IgD-negative memory B cell (primary cell): ENCODE measurements around the gene TSPEAR. TPM values are rescaled to one million over a fixed set of nuclear protein-coding genes. Genes with fewer than 3 reads are reported as not detected.

Experiments used
- H3K27ac Mint-ChIP-seq, 3 donors: one replicate each; pipeline ENCODE4 v1.8.0; 2020 to 2022; ENCODE audit warnings: mild to moderate bottlenecking in 3 of 3, mixed read lengths in 3 of 3, moderate library complexity in 1 of 3
- H3K27me3 Mint-ChIP-seq: one replicate; pipeline ENCODE4 v1.8.0; 2021; ENCODE audit warnings: mixed read lengths
- H3K36me3 Mint-ChIP-seq: one replicate; pipeline ENCODE4 v1.8.0; 2020; ENCODE audit warnings: mild to moderate bottlenecking, mixed read lengths
- H3K4me1 Mint-ChIP-seq, 3 donors: one replicate each; pipeline ENCODE4 v1.8.0; 2020 to 2022; ENCODE audit warnings: mixed read lengths in 3 of 3, mild to moderate bottlenecking in 1 of 3
- H3K4me3 Mint-ChIP-seq, 4 donors: one replicate each; pipeline ENCODE4 v1.8.0; 2020 to 2022; ENCODE audit warnings: mild to moderate bottlenecking in 4 of 4, mixed read lengths in 4 of 4, moderate library complexity in 3 of 4
- H3K9me3 Mint-ChIP-seq, 3 donors: one replicate each; pipeline ENCODE4 v1.8.0; 2020 to 2021; ENCODE audit warnings: mixed read lengths in 3 of 3, mild to moderate bottlenecking in 1 of 3
- polyA plus RNA-seq: library from polyadenylated mRNA; unstranded; fragments of 300-500 nt; fragmentation: Illumina TruSeq; gene quantifications from one replicate; pipeline ENCODE4 v1.2.3, GENCODE V29; 2021

Gene TSPEAR
- polyA plus RNA-seq, 1 donor from 2014 or later, result not detected

- Mint-ChIP-seq H3K4me3 (no peak overlapping the region), H3K9me3 (peaks cover 0 to 6% (median 5%) of the 10 kb centered on the region in 3 donors), H3K36me3 (peaks cover 1% of the 10 kb centered on the region), H3K27me3 (peaks cover 50% of the 10 kb centered on the region), H3K4me1 (peaks cover 0 to 5% (median 0%) of the 10 kb centered on the region in 3 donors), H3K27ac (no peak overlapping the region)
Observed at GRCh38 chr21:44716984-44717383, 5.6 kb upstream of the TSPEAR start.

- no peak overlapping the region for H3K4me3 Mint-ChIP-seq
- peaks cover 0 to 5% (median 2%) of the 10 kb centered on the region in 3 donors for H3K4me1 Mint-ChIP-seq
- no peak overlapping the region for H3K27ac Mint-ChIP-seq
- H3K9me3 Mint-ChIP-seq, result peaks cover 0 to 6% (median 5%) of the 10 kb centered on the region in 3 donors
- peaks cover 1% of the 10 kb centered on the region for H3K36me3 Mint-ChIP-seq
- H3K27me3 Mint-ChIP-seq, result peaks cover 42% of the 10 kb centered on the region
Observed at GRCh38 chr21:44714905-44715304, 3.5 kb upstream of the TSPEAR start.

- H3K27ac Mint-ChIP-seq, result no peak overlapping the region
- H3K27me3 Mint-ChIP-seq, result peaks cover 50% of the 10 kb centered on the region
- H3K4me3 Mint-ChIP-seq, result peak overlapping the region in 1 of 4 donors; percentile 27
Observed at GRCh38 chr21:44713846-44714245, 2.5 kb upstream of the TSPEAR start.

GRCh38 chr21:44713130-44713529 lies 1.8 kb upstream of the TSPEAR start:
- H3K27me3 Mint-ChIP-seq, result peaks cover 50% of the 10 kb centered on the region
- no peak overlapping the region for H3K4me3 Mint-ChIP-seq
- no peak overlapping the region for H3K27ac Mint-ChIP-seq
- H3K4me1 Mint-ChIP-seq, result peaks cover 0 to 5% (median 5%) of the 10 kb centered on the region in 3 donors
- peaks cover 0 to 6% (median 5%) of the 10 kb centered on the region in 3 donors for H3K9me3 Mint-ChIP-seq
- peaks cover under 1% of the 10 kb centered on the region for H3K36me3 Mint-ChIP-seq

More at GRCh38 chr21:44713846-44714245, 2.5 kb upstream of the TSPEAR start:
- peaks cover 0 to 5% (median 5%) of the 10 kb centered on the region in 3 donors for H3K4me1 Mint-ChIP-seq
- peaks cover 0 to 6% (median 5%) of the 10 kb centered on the region in 3 donors for H3K9me3 Mint-ChIP-seq
- peaks cover 1% of the 10 kb centered on the region for H3K36me3 Mint-ChIP-seq

GRCh38 chr21:44712203-44713028 lies 1.0 kb upstream of the TSPEAR start:
- Mint-ChIP-seq H3K27me3 (peaks cover 53% of the 10 kb centered on the region), H3K9me3 (peaks cover 0 to 6% (median 5%) of the 10 kb centered on the region in 3 donors), H3K4me1 (peaks cover 0 to 5% (median 5%) of the 10 kb centered on the region in 3 donors), H3K4me3 (no peak overlapping the region), H3K27ac (no peak overlapping the region), H3K36me3 (no peaks in the 10 kb centered on the region)

- H3K36me3 Mint-ChIP-seq, result no peaks in the 10 kb centered on the region
- H3K4me1 Mint-ChIP-seq, result peaks cover 0 to 5% (median 5%) of the 10 kb centered on the region in 3 donors
- H3K27me3 Mint-ChIP-seq, result peaks cover 56% of the 10 kb centered on the region
- H3K27ac Mint-ChIP-seq, result no peak overlapping the region
- peaks cover 0 to 2% (median 2%) of the 10 kb centered on the region in 3 donors for H3K9me3 Mint-ChIP-seq
- H3K4me3 Mint-ChIP-seq, result no peak overlapping the region
Observed at GRCh38 chr21:44710756-44711326, 531 bp downstream of the TSPEAR start.

- H3K36me3 Mint-ChIP-seq, result no peaks in the 10 kb centered on the region
- no peak overlapping the region for H3K4me3 Mint-ChIP-seq
- no peak overlapping the region for H3K27ac Mint-ChIP-seq
- H3K27me3 Mint-ChIP-seq, result peaks cover 58% of the 10 kb centered on the region
- H3K9me3 Mint-ChIP-seq, result peaks cover 0 to 2% (median 0%) of the 10 kb centered on the region in 3 donors
- peaks cover 0 to 5% (median 5%) of the 10 kb centered on the region in 3 donors for H3K4me1 Mint-ChIP-seq
Observed at GRCh38 chr21:44710294-44710665, 1.1 kb downstream of the TSPEAR start.

- Mint-ChIP-seq H3K4me3 (no peak overlapping the region), H3K36me3 (no peaks in the 10 kb centered on the region), H3K9me3 (peaks cover 0 to 2% (median 2%) of the 10 kb centered on the region in 3 donors), H3K27me3 (peaks cover 57% of the 10 kb centered on the region), H3K4me1 (peaks cover 0 to 5% (median 5%) of the 10 kb centered on the region in 3 donors), H3K27ac (peak overlapping the region in 1 of 3 donors; percentile 31)
Observed at GRCh38 chr21:44709426-44710293, 1.7 kb downstream of the TSPEAR start.

GRCh38 chr21:44708866-44709425 lies 2.4 kb downstream of the TSPEAR start:
- Mint-ChIP-seq H3K27ac (peak overlapping the region in 1 of 3 donors; percentile 31), H3K27me3 (peaks cover 56% of the 10 kb centered on the region), H3K4me1 (peaks cover 0 to 5% (median 4%) of the 10 kb centered on the region in 3 donors), H3K9me3 (peaks cover 0 to 2% (median under 1%) of the 10 kb centered on the region in 3 donors), H3K36me3 (no peaks in the 10 kb centered on the region), H3K4me3 (peak overlapping the region in 1 of 4 donors; percentile 39)

- no peaks in the 10 kb centered on the region for H3K36me3 Mint-ChIP-seq
- H3K4me3 Mint-ChIP-seq, result peak overlapping the region in 1 of 4 donors; percentile 39
- H3K4me1 Mint-ChIP-seq, result peaks cover 0 to 5% (median 3%) of the 10 kb centered on the region in 3 donors
- no peak overlapping the region for H3K27ac Mint-ChIP-seq
- peaks cover 0 to 2% (median 0%) of the 10 kb centered on the region in 3 donors for H3K9me3 Mint-ChIP-seq
- H3K27me3 Mint-ChIP-seq, result peaks cover 50% of the 10 kb centered on the region
Observed at GRCh38 chr21:44708213-44708865, 3.0 kb downstream of the TSPEAR start.

- H3K9me3 Mint-ChIP-seq, result peaks cover 0 to 2% (median 0%) of the 10 kb centered on the region in 3 donors
- H3K4me1 Mint-ChIP-seq, result peaks cover 0 to 5% (median 0%) of the 10 kb centered on the region in 3 donors
- no peak overlapping the region for H3K27ac Mint-ChIP-seq
- peaks cover 53% of the 10 kb centered on the region for H3K27me3 Mint-ChIP-seq
- no peak overlapping the region for H3K4me3 Mint-ChIP-seq
- no peaks in the 10 kb centered on the region for H3K36me3 Mint-ChIP-seq
Observed at GRCh38 chr21:44706706-44707581, 4.4 kb downstream of the TSPEAR start.

GRCh38 chr21:44706026-44706705 lies 5.2 kb downstream of the TSPEAR start:
- H3K27ac Mint-ChIP-seq, result peak overlapping the region in 1 of 3 donors; percentile 53
- H3K4me3 Mint-ChIP-seq, result no peak overlapping the region
- peaks cover 55% of the 10 kb centered on the region for H3K27me3 Mint-ChIP-seq
- H3K9me3 Mint-ChIP-seq, result peaks cover 0 to 2% (median 0%) of the 10 kb centered on the region in 3 donors
- H3K36me3 Mint-ChIP-seq, result no peaks in the 10 kb centered on the region
- peaks cover 0 to 3% (median 0%) of the 10 kb centered on the region in 3 donors for H3K4me1 Mint-ChIP-seq

- no peak overlapping the region for H3K4me3 Mint-ChIP-seq
- peaks cover 64% of the 10 kb centered on the region for H3K27me3 Mint-ChIP-seq
- peaks cover 0 to 2% (median 0%) of the 10 kb centered on the region in 3 donors for H3K9me3 Mint-ChIP-seq
- peaks cover 0 to 3% (median 0%) of the 10 kb centered on the region in 3 donors for H3K4me1 Mint-ChIP-seq
- H3K27ac Mint-ChIP-seq, result no peak overlapping the region
- no peaks in the 10 kb centered on the region for H3K36me3 Mint-ChIP-seq
Observed at GRCh38 chr21:44704636-44705001, 6.8 kb downstream of the TSPEAR start.
